Body of pancreas (tissue), 4 donors: ENCODE measurements around the gene ABCD1. TPM values are rescaled to one million over a fixed set of nuclear protein-coding genes. Genes with fewer than 3 reads are reported as not detected.
"Not testable (repeated sequence)": the region's sequence is repeated elsewhere in the genome, so short reads cannot be mapped to it uniquely, and the experiment has no call there.

Source experiments
- ATAC-seq: fragments of 150-250 bp; one replicate; pipeline ENCODE4 v1.9.1; 2016
- DNase-seq, 4 donors: peaks; one replicate each; pipeline ENCODE4 v3.0.0-alpha.2; 2019
- H3K27ac ChIP-seq, 4 donors: fragments of 200-600 bp; sonication (generic); 1 replicate in 3 of 4; 2 replicates in 1 of 4; pipeline versions ENCODE4 v1.5.1 to v1.6.1; 2016 to 2019; ENCODE audit warnings: mild to moderate bottlenecking in 1 of 4, mixed read lengths in 1 of 4, moderate library complexity in 1 of 4
- H3K27me3 ChIP-seq, 2 donors: fragments of 200-600 bp; sonication (generic); one replicate each; pipeline ENCODE4 v1.6.0; 2016; ENCODE audit warnings: mild to moderate bottlenecking in 1 of 2
- H3K36me3 ChIP-seq, 2 donors: fragments of 200-600 bp; sonication (generic); replicated peaks in 1 of 2; 2 replicates each; pipeline ENCODE4 v1.5.1; 2016; ENCODE audit warnings: low read depth in 2 of 2; ENCODE audit not compliant: insufficient read depth in 1 of 2
- H3K4me1 ChIP-seq: fragments of 200-600 bp; sonication (generic); one replicate; pipeline ENCODE4 v1.6.0; 2016
- H3K4me3 ChIP-seq, 2 donors: fragments of 200-600 bp; sonication (generic); 1 replicate in 1 of 2; 2 replicates in 1 of 2; pipeline ENCODE4 v1.5.1; 2016 to 2019
- H3K9me3 ChIP-seq, 3 donors: fragments of 200-600 bp; sonication (generic); 1 replicate in 2 of 3; 2 replicates in 1 of 3; pipeline ENCODE4 v1.5.1; 2016
- POLR2A ChIP-seq, 3 donors: fragments of 450-650 bp; IDR thresholded peaks; one replicate each; pipeline ENCODE4 v1.6.1; 2016; ENCODE audit warnings: antibody characterized with exemption in 3 of 3, mild to moderate bottlenecking in 2 of 3
- WGBS, 2 donors: methylation state at CpG; one replicate each; pipeline ENCODE4 v1.1.5; 2017; 5-methylcytosine and 5-hydroxymethylcytosine counted together
- intact Hi-C: fragments of 100-400 bp; cut with DNase I; formaldehyde crosslinking; loops from one replicate; pipeline ENCODE4 v1.15.1; 2023
- total RNA-seq, 2 donors: library from RNA; depleted of rRNA; stranded (reverse); fragments of >200 nt; gene quantifications; one replicate each; pipeline ENCODE4 v1.1.0, GENCODE V29; 2016
- TF ChIP-seq, protein P1 (sequence below), 7 experiments: fragments of 450-650 bp in 4 of 7; fragments of 200-600 bp in 3 of 7; sonication (generic) in 3 of 7; IDR thresholded peaks; one replicate each; pipeline ENCODE4 v1.5.1; 2016 to 2019; ENCODE audit warnings: antibody characterized with exemption in 7 of 7

ABCD1 gene
- total RNA-seq, 2 donors from 2014 or later: 11.2 to 31.6 TPM

DNA sequence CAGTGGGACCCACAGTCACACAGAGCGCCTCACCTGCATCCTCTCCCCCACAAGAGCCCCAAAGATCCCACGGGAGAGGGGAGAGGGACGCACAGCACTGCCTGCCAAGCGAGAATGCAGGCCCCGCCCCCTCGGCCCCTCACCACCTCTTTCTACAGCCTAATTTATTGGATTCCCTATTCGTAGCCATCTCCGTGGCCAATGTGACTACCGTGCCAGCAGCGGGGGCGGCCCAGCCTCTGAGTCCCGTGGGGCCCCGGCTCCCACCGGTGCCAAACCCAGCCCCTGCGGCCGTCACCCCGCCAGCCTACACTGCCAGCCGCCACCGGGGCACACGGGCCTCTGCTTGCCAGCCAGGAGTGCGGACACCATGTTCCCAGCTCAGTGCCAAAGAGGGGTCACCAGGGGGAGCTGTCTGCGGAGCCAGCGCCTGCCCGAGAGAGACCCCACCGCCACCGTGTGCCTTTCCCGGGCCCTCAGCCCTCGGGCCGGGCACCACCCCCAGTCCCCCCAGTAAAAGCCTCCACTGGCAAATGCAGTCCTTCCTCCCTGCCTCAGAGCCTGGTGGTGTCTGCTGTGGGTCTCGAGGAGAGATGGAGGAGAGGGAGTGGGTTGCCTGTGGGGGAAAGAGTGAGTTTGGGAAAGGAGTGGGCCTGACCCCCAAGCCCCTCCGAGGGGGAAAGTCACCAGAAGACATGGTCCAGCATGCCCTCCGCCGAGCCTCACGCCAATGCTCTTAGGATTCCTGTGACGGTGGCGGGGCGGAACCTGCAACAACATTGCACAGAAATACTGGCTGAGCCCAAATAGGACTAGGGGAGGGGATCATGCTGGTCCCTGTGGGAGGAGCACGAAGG lies 19.8 kb downstream of the ABCD1 start:
- ATAC-seq (no peak), DNase-seq (peak in 1 of 4 donors; percentile 22)

GRCh38 chrX:153745067-153745433 lies 20.4 kb downstream of the ABCD1 start:
- ATAC-seq, H3K27ac ChIP-seq, H3K4me1 ChIP-seq, H3K27me3 ChIP-seq, H3K9me3 ChIP-seq, intact Hi-C loops, H3K36me3 ChIP-seq, DNase-seq, H3K4me3 ChIP-seq: not testable (repeated sequence)
- 21 to 47% methylated on average over 3 to 8 of the region's 12 CpGs for WGBS, 2 donors

More for the DNA sequence above, 19.8 kb downstream of the ABCD1 start:
- 40 to 44% methylated on average over 5 to 37 of the region's 38 CpGs for WGBS, 2 donors
- Histone ChIP-seq H3K9me3 (no peaks in the 10 kb centered on the region), H3K4me3 (no peak overlapping the region), H3K4me1 (no peaks in the 10 kb centered on the region), H3K27ac (no peak overlapping the region), H3K27me3 (no peaks in the 10 kb centered on the region), H3K36me3 (no peaks in the 10 kb centered on the region)
- no peak for TF ChIP-seq POLR2A (IDR thresholded peaks at IDR 0.05)
- TF ChIP-seq, protein P1, sequence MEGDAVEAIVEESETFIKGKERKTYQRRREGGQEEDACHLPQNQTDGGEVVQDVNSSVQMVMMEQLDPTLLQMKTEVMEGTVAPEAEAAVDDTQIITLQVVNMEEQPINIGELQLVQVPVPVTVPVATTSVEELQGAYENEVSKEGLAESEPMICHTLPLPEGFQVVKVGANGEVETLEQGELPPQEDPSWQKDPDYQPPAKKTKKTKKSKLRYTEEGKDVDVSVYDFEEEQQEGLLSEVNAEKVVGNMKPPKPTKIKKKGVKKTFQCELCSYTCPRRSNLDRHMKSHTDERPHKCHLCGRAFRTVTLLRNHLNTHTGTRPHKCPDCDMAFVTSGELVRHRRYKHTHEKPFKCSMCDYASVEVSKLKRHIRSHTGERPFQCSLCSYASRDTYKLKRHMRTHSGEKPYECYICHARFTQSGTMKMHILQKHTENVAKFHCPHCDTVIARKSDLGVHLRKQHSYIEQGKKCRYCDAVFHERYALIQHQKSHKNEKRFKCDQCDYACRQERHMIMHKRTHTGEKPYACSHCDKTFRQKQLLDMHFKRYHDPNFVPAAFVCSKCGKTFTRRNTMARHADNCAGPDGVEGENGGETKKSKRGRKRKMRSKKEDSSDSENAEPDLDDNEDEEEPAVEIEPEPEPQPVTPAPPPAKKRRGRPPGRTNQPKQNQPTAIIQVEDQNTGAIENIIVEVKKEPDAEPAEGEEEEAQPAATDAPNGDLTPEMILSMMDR (IDR thresholded peaks at IDR 0.05): no peak
- intact Hi-C loops: no loop called here

DNA sequence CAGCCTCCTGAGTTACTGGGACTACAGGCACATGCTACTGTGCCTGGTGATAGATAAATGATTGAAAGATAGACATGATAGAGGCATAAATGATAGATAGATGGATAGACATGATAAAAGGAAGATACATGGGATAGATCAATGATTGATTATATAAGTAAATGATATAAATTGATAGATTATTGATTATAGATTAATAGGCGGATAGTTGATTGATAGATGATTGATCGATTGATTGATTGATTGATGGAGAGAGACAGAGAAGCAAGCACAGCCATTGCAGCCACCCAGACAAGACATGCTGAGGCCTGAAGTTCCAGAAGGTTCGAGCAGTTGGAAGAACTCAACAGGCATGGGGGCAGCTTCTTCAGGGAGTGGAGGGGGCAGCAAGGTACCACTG lies 21.7 kb downstream of the ABCD1 start:
- 72 to 88% methylated on average over 3 of the region's 3 CpGs for WGBS, 2 donors
- intact Hi-C loops: no loop called here

GRCh38 chrX:153746991-153747390 lies 22.3 kb downstream of the ABCD1 start:
- H3K9me3 ChIP-seq, H3K4me3 ChIP-seq, intact Hi-C loops, H3K36me3 ChIP-seq, DNase-seq, H3K27me3 ChIP-seq, H3K4me1 ChIP-seq, ATAC-seq, H3K27ac ChIP-seq: not testable (repeated sequence)
- WGBS, 2 donors: 47 to 60% methylated on average over 5 to 6 of the region's 6 CpGs

More for the DNA sequence above, 21.7 kb downstream of the ABCD1 start:
- Histone ChIP-seq H3K27ac (no peak overlapping the region), H3K36me3 (no peaks in the 10 kb centered on the region), H3K27me3 (no peaks in the 10 kb centered on the region), H3K9me3 (no peaks in the 10 kb centered on the region), H3K4me1 (no peaks in the 10 kb centered on the region), H3K4me3 (no peak overlapping the region)
- no peak for ATAC-seq
- no peak for TF ChIP-seq POLR2A (IDR thresholded peaks at IDR 0.05)
- DNase-seq: no peak

DNA sequence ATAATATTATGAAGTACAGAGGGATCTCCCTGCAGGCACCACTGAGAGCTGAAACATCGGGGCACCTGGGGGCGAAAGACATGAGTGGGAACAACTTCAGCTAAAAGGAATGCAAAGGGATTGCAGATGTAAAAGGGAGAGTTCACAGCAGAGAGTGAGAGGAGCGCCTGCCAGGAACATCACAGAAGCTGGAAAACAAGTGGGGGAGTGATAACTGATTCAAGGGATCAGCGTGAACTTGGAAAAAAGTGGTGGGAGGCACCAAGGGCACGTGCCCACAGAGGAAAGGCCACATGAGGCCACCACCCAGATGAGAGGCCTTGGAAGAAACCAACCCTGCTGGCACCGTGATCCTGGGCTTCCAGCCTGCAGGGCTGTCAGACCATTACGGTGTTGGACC lies 24.4 kb downstream of the ABCD1 start:
- H3K27ac ChIP-seq, intact Hi-C loops, H3K36me3 ChIP-seq, H3K4me1 ChIP-seq, H3K4me3 ChIP-seq, H3K27me3 ChIP-seq, H3K9me3 ChIP-seq, ATAC-seq, DNase-seq: not testable (repeated sequence)
- 82 to 89% methylated on average over 6 to 7 of the region's 7 CpGs for WGBS, 2 donors

DNA sequence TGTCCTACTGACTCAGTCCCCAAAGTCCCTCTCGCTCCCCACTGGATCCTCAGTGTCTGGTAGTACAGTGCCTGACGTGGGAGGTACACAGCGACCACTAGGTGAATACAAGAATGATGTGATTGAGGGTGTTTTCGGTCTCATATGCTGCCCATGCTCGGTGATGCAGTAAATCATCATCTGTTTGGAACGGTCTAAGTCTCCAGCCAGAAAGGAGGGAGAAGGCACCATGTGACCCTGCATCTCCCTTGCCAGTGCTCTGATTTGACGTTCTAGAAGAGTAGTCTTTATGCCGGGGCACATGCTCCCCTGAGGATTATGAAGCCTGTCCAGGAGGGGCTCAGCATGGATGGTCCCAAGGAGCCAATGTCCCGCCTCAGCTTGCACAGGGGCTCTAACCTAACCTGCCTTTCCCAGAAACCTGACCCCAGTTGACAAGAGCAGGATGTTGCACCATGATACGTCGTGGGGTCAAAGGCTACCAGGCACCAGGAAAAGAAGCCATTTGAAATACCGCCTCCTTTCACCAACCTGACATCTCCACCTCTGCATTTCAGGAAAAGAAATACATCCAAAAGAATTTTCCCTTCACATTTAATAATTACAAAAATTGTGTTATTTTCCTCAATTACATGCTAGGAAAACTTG lies 25.6 kb downstream of the ABCD1 start:
- Histone ChIP-seq H3K4me3 (no peak overlapping the region), H3K27ac (no peak overlapping the region), H3K4me1 (no peaks in the 10 kb centered on the region), H3K36me3 (no peaks in the 10 kb centered on the region), H3K9me3 (no peaks in the 10 kb centered on the region), H3K27me3 (no peaks in the 10 kb centered on the region)
- TF ChIP-seq, protein P1 (IDR thresholded peaks at IDR 0.05): no peak
- TF ChIP-seq POLR2A (IDR thresholded peaks at IDR 0.05): no peak
- ATAC-seq (no peak), DNase-seq (no peak)
- intact Hi-C loops: no loop called here
- 68 to 73% methylated on average over 5 to 12 of the region's 12 CpGs for WGBS, 2 donors
